HG02642 (cell line): Measurements from ENCODE around the gene ONECUT3.
A peak's percentile ranks its signal among the peaks of the same experiment; 100 is the strongest.

Experiments
- ATAC-seq: cut with Tn5 transposase; IDR thresholded peaks from one replicate; pipeline ENCODE4 v1.9.1; 2021; ENCODE audit warnings: mild to moderate bottlenecking; ENCODE audit not compliant: unreplicated experiment, poor library complexity

Gene ONECUT3

GRCh38 chr19:1811942-1812425, 58.7 kb downstream of the ONECUT3 start, which contains the start of gene ATP8B3:
Gene ATP8B3 (minus strand): TSS chr19:1812276. CDS start chr19:1811736, 540 bp downstream.
- ATAC-seq: peak; percentile 20

GRCh38 chr19:1812426-1813191, 59.3 kb downstream of the ONECUT3 start:
- peak; percentile 71 for ATAC-seq

GRCh38 chr19:1813192-1814182, 60.2 kb downstream of the ONECUT3 start:
- ATAC-seq: no peak

GRCh38 chr19:1814391-1814790, 61.1 kb downstream of the ONECUT3 start:
- no peak for ATAC-seq

- no peak for ATAC-seq
Measured at GRCh38 chr19:1814833-1815604, 61.7 kb downstream of the ONECUT3 start.

- no peak for ATAC-seq
Measured at GRCh38 chr19:1815605-1816529, 62.6 kb downstream of the ONECUT3 start.

GRCh38 chr19:1816530-1817298, 63.4 kb downstream of the ONECUT3 start:
- no peak for ATAC-seq

GRCh38 chr19:1817553-1818179, 64.4 kb downstream of the ONECUT3 start:
- ATAC-seq: no peak

- ATAC-seq: no peak
Measured at GRCh38 chr19:1818549-1819195, 65.4 kb downstream of the ONECUT3 start.

- no peak for ATAC-seq
Measured at GRCh38 chr19:1819341-1820255, 66.3 kb downstream of the ONECUT3 start.

GRCh38 chr19:1822210-1822609, 68.9 kb downstream of the ONECUT3 start:
- ATAC-seq: no peak

- ATAC-seq: no peak
Measured at GRCh38 chr19:1823020-1823419, 69.7 kb downstream of the ONECUT3 start.

- no peak for ATAC-seq
Measured at GRCh38 chr19:1823539-1824251, 70.4 kb downstream of the ONECUT3 start.

GRCh38 chr19:1824252-1824622, 70.9 kb downstream of the ONECUT3 start:
- no peak for ATAC-seq

- no peak for ATAC-seq
Measured at GRCh38 chr19:1825909-1826556, 72.7 kb downstream of the ONECUT3 start.
